Coronary artery (tissue), 2 donors: ENCODE results near the gene TTC23.
"Not testable (repeated sequence)": the region's sequence is repeated elsewhere in the genome, so short reads cannot be mapped to it uniquely, and the experiment has no call there.

Experiments used
- DNase-seq: peaks from one replicate; pipeline ENCODE4 v3.0.0-alpha.2; 2017; ENCODE audit warnings: low spot score
- H3K27ac ChIP-seq, 2 donors: fragments of 200-600 bp; sonication (generic); one replicate each; pipeline ENCODE4 v1.5.1; 2016 to 2019
- H3K4me3 ChIP-seq: fragments of 200-600 bp; sonication (generic); 2 replicates; pipeline ENCODE4 v1.5.1; 2016; ENCODE audit warnings: mild to moderate bottlenecking, moderate library complexity
- CTCF ChIP-seq: fragments of 200-600 bp; sonication (generic); IDR thresholded peaks from one replicate; pipeline ENCODE4 v1.5.1; 2019; ENCODE audit warnings: antibody characterized with exemption

TTC23 gene

GRCh38 chr15:99238849-99239248 lies 10.5 kb downstream of the TTC23 start:
- Histone ChIP-seq H3K4me3 (no peak overlapping the region), H3K27ac (no peak overlapping the region)
- no peak for TF ChIP-seq CTCF
- DNase-seq, result no peak

DNA sequence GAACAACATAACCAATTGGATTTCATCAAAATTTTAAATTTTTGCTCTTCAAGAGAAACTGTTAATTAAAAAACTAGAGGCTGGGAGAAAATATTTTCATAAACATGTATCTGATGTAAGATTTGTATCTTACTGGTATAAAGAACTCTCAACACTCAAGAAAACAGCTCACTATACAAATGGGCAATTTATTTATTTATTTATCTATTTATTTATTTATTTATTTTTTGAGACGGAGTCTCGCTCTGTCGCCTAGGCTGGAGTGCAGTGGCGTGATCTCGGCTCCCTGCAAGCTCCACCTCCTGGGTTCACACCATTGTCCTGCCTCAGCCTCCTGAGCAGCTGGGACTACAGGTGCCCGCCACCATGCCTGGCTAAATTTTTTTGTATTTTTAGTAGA lies 15.2 kb downstream of the TTC23 start:
- not testable (repeated sequence) for H3K27ac ChIP-seq, DNase-seq, H3K4me3 ChIP-seq

GRCh38 chr15:99232740-99233139 lies 16.6 kb downstream of the TTC23 start:
- no peak overlapping the region for H3K27ac ChIP-seq
- TF ChIP-seq CTCF, result no peak
- no peak overlapping the region for H3K4me3 ChIP-seq
- no peak for DNase-seq

DNA sequence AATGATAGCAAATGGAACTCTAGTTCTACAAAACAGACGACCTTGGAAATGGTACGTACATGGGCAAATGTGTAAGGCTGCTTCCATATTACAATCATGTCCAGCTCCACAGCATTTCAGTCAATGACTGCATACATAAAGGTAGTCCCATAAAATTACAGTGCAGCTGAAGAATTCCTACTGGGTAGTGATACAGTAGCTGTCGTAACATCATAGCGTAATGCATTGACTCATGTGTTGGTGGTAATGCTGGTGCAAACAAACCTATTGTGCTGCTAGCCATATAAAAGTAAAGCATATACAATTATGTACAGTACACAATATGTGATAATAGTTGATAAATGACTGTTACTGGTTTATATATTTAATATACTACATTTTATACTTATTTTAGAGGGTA lies 18.5 kb downstream of the TTC23 start:
- DNase-seq, result no peak
- no peak for TF ChIP-seq CTCF
- Histone ChIP-seq H3K27ac (no peak overlapping the region), H3K4me3 (no peak overlapping the region)

GRCh38 chr15:99228120-99228770 lies 21.1 kb downstream of the TTC23 start:
- H3K4me3 ChIP-seq, result no peak overlapping the region
- TF ChIP-seq CTCF, result no peak
- no peak for DNase-seq
- no peak overlapping the region for H3K27ac ChIP-seq

DNA sequence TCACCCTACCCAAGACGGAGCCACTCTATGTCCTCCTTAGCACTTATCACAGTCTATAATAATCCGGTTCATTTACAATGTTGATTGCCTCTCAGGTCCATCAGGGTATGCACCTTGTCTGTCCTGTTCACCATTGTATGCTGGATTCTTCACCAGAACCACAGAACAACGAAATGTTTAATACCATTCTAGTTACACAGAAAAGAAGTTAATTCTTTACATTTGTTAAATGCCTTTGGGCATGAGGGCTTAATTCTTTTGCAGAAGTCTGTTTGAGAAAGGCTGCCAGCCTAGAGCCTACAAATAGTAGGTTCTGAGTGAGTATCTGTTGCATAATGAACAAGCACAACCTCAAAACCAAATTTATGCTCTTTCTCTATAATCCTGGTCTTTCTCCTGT lies 22.6 kb downstream of the TTC23 start:
- no peak overlapping the region for H3K27ac ChIP-seq
- no peak overlapping the region for H3K4me3 ChIP-seq
- no peak for DNase-seq
- TF ChIP-seq CTCF, result no peak

- no peak for TF ChIP-seq CTCF
- Histone ChIP-seq H3K4me3 (no peak overlapping the region), H3K27ac (no peak overlapping the region)
- no peak for DNase-seq
Observed at GRCh38 chr15:99224372-99225214, 24.8 kb downstream of the TTC23 start.
